ENCODE results near the gene ITPR1. TPM values are rescaled to one million over a fixed set of nuclear protein-coding genes. Genes with fewer than 3 reads are reported as not detected.
A peak's percentile ranks its signal among the peaks of the same experiment; 100 is the strongest.

The ITPR1 gene
- total RNA-seq, 2 experiments from 2014 or later, result 48.6 to 55.6 TPM

DNA sequence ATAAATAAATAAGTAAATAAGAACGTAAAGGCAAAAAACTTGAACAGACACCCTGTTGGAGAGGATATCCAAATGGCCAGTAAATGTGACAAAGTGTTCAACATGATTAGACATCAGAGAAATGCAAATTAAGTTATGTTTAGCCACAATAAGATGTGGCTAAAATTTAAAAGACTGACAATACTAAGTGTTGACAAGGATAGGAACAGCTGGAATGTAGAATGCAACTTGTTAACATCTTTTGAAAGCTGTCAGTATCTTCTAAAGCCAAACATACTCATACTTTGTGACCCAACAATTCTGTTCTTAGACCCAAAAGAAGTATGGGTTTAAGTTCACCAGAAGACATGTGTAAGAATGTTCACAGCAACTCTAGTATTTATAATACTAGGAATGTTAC lies 197.1 kb downstream of the ITPR1 start:
- ChIA-PET CTCF (interaction anchor here (0.6 to 1.1 kb wide), 2 partner anchors 396 to 410 kb away, joined by 3 read pairs; no protein-coding TSS in a partner anchor), POLR2A (no interaction called here)
- Mint-ChIP-seq H3K27ac (no peak overlapping the region), H3K36me3 (ENCODE audit: low read depth) (peaks cover 55% of the 10 kb centered on the region), H3K9me3 (ENCODE audit: low read depth) (peaks cover 6% of the 10 kb centered on the region), H3K4me1 (no peaks in the 10 kb centered on the region), H3K4me3 (no peak overlapping the region), H3K27me3 (no peaks in the 10 kb centered on the region)
- ATAC-seq, result no peak
- intact Hi-C loops (cut with DNase I, micrococcal nuclease), result no loop called here
- no peak for DNase-seq

DNA sequence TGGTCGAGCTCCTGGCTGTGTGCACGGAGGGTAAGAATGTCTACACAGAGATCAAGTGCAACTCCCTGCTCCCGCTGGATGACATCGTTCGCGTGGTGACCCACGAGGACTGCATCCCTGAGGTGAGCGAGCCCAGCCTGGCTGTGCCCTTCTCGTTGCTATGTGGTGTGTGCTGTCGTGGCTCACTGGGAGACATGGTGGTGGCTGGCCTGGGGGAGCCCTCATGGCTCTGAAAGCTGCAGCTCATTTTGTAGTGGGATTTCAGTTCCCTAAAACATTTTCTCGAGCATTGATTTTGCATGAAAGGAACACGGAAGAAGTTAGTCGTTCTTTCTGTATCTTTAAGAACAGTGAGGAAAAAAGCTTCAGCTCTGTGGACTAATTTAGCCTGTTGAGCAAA lies 200.5 kb downstream of the ITPR1 start:
- ChIA-PET POLR2A (interaction anchor here (0.6 to 0.7 kb wide), 4 partner anchors 277 to 387 kb away, joined by 3 to 12 read pairs (median 4); no protein-coding TSS in a partner anchor), CTCF (interaction anchor here (1.0 kb wide), 1 partner anchor 18 kb away, joined by 6 read pairs; no protein-coding TSS in a partner anchor)
- Mint-ChIP-seq H3K27ac (no peak overlapping the region), H3K4me3 (no peak overlapping the region), H3K4me1 (no peaks in the 10 kb centered on the region), H3K36me3 (ENCODE audit: low read depth) (peaks cover 26% of the 10 kb centered on the region), H3K27me3 (no peaks in the 10 kb centered on the region), H3K9me3 (ENCODE audit: low read depth) (peaks cover 4% of the 10 kb centered on the region)
- ATAC-seq (no peak), DNase-seq (no peak)
- intact Hi-C loops (cut with DNase I, micrococcal nuclease), result no loop called here

DNA sequence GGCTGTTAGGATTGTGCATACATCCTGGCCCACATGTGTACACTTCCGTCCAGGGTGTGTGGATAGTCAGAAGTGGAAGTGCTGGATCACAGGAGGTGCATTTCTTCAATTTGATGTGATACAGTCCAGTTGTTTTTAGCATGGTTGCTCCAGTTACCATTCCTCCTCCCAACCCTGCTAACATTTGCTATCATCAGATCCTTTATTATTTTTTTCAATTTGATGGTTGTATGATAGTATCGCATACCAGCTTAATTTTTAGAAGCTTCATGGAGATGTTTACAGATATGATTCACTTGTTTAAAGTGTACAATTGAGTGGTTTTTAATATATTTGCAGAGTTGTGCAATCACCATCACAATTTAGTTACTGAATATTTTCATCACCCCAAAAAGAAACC lies 202.7 kb downstream of the ITPR1 start:
- ChIA-PET POLR2A (no interaction called here), CTCF (interaction anchor here (1.2 kb wide), 1 partner anchor 16 kb away, joined by 6 read pairs; no protein-coding TSS in a partner anchor)
- Mint-ChIP-seq H3K4me1 (no peaks in the 10 kb centered on the region), H3K4me3 (no peak overlapping the region), H3K27me3 (no peaks in the 10 kb centered on the region), H3K27ac (no peak overlapping the region), H3K9me3 (ENCODE audit: low read depth) (no peaks in the 10 kb centered on the region), H3K36me3 (ENCODE audit: low read depth) (peaks cover 24% of the 10 kb centered on the region)
- ATAC-seq, result no peak
- DNase-seq, result no peak
- intact Hi-C loops (cut with DNase I, micrococcal nuclease), result no loop called here

DNA sequence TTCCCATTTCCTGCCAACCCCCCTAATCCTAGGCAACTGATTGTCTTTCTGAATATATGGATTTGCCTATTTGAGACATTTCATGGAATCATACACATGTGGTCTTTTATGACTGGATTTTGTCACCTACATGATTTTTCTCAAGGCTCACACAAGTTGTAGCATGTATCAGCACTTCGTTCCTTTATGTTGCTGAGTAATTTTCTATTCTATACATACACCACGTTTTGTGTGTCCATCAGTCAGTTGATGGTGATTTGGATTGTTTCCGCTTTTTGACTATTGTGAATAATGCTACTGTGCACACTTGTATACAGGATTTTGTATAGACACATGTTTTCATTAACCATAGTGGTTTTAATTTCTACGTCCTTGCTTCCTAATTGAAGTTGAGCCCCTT lies 203.1 kb downstream of the ITPR1 start:
- Mint-ChIP-seq H3K27ac (no peak overlapping the region), H3K9me3 (ENCODE audit: low read depth) (no peaks in the 10 kb centered on the region), H3K4me3 (no peak overlapping the region), H3K4me1 (no peaks in the 10 kb centered on the region), H3K27me3 (no peaks in the 10 kb centered on the region), H3K36me3 (ENCODE audit: low read depth) (peaks cover 21% of the 10 kb centered on the region)
- ATAC-seq (no peak), DNase-seq (no peak)
- POLR2A ChIA-PET, result no interaction called here
- CTCF ChIA-PET, result interaction anchor here (1.2 kb wide), 1 partner anchor 15 kb away, joined by 6 read pairs; no protein-coding TSS in a partner anchor
- intact Hi-C loops (cut with DNase I, micrococcal nuclease), result no loop called here

DNA sequence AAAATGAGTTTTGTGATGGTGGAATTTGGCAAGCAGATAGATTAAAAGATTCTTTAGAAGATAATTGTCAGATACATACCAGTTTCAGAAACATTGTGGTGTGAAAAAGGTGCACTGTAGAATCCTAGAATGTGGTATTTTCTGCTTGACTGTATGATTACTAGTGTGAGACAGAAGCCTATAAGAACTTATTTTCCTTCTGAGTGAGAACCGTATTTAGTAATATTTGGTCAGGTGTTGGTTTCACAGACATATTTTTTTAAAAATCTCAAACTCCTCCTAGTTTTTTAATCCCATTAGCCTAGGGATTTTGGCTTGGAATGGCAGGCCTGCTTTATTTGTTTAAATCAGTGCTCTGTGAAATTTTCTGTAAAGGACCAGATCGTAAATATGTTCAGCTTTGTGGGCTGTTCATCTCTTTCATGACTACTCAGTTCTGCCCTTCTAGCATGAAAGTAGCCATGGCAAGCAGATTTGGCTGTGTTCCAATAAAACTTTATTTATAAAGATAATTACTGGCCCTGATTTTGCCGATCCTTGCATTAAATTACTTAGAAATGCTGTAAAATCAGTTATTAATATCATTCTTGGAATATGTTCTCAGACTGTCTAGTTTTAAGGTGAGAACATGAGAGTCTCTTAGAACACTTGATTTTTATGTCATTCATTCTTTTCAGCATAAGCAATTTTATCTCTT lies 205.1 kb downstream of the ITPR1 start:
- POLR2A ChIA-PET, result no interaction called here
- no peak overlapping the region for H3K4me3 Mint-ChIP-seq
- intact Hi-C loops (cut with DNase I, micrococcal nuclease), result no loop called here
- ATAC-seq, result no peak
- peaks cover 18% of the 10 kb centered on the region for H3K36me3 Mint-ChIP-seq (ENCODE audit: low read depth)
- no peaks in the 10 kb centered on the region for H3K27me3 Mint-ChIP-seq
- H3K4me1 Mint-ChIP-seq, result peaks cover under 1% of the 10 kb centered on the region
- CTCF ChIA-PET, result no interaction called here
- no peak overlapping the region for H3K27ac Mint-ChIP-seq
- H3K9me3 Mint-ChIP-seq (ENCODE audit: low read depth), result no peaks in the 10 kb centered on the region
- DNase-seq, result no peak

DNA sequence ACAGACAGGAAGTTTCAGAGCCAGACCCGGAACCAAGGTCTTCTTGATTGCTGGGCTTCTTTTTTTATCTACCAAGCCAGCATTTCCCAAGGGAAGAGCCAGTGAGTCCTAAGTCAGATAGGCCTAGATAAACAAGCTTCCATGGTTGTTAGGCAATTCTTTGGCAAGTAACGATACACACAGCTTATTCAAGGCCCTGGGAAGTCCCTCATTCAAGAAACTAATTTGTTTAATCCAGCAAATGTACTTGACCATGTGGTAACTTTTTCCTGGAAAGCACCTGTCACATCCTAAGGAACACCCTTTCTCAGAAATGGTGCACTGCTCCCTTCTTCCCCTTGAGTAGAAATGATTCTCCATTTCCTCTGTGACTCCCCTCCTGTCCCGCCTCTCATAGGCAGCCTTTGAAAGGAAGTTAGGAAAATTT lies 209.9 kb downstream of the ITPR1 start:
- intact Hi-C loops (cut with DNase I, micrococcal nuclease), result no loop called here
- H3K27ac Mint-ChIP-seq, result peak overlapping the region; percentile 56

DNA sequence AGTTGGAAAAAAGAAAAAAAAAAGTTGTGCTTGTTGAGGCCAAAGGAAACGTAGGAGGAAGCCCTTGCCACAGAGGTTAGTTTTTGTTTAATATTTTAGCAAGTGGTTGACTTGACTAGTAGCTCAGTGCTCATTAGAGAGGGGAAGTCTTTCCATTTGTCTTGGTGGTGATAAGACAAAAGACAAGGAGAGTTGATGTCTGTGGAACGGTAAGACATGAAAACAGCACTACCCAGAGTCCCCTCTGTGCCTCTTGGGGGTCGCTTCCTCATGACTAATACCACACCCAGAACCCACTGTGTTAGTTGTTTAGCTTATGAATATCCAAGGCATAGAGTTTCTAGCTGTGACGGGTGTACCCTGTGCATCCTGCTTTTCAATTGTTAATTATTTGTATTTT lies 211.4 kb downstream of the ITPR1 start:
- no peak overlapping the region for H3K4me3 Mint-ChIP-seq
- no peak overlapping the region for H3K27ac Mint-ChIP-seq
- DNase-seq (no peak), ATAC-seq (no peak)
- H3K36me3 Mint-ChIP-seq (ENCODE audit: low read depth), result peaks cover 42% of the 10 kb centered on the region
- intact Hi-C loops (cut with DNase I, micrococcal nuclease), result no loop called here
- peaks cover 2% of the 10 kb centered on the region for H3K4me1 Mint-ChIP-seq
- H3K27me3 Mint-ChIP-seq, result no peaks in the 10 kb centered on the region
- ChIA-PET CTCF (interaction anchor here (0.6 to 0.9 kb wide), 3 partner anchors 30 to 209 kb away, joined by 3 read pairs; no protein-coding TSS in a partner anchor), POLR2A (no interaction called here)
- no peaks in the 10 kb centered on the region for H3K9me3 Mint-ChIP-seq (ENCODE audit: low read depth)

More for the DNA sequence above, 209.9 kb downstream of the ITPR1 start:
- no peaks in the 10 kb centered on the region for H3K27me3 Mint-ChIP-seq
- ATAC-seq (peak; percentile 44), DNase-seq (no peak)
- H3K4me3 Mint-ChIP-seq, result no peak overlapping the region
- POLR2A ChIA-PET, result no interaction called here
- H3K9me3 Mint-ChIP-seq (ENCODE audit: low read depth), result no peaks in the 10 kb centered on the region
- CTCF ChIA-PET, result interaction anchor here (0.9 kb wide), 1 partner anchor 9 kb away, joined by 4 read pairs; no protein-coding TSS in a partner anchor
- H3K4me1 Mint-ChIP-seq, result peaks cover 2% of the 10 kb centered on the region
- H3K36me3 Mint-ChIP-seq (ENCODE audit: low read depth), result peaks cover 42% of the 10 kb centered on the region

DNA sequence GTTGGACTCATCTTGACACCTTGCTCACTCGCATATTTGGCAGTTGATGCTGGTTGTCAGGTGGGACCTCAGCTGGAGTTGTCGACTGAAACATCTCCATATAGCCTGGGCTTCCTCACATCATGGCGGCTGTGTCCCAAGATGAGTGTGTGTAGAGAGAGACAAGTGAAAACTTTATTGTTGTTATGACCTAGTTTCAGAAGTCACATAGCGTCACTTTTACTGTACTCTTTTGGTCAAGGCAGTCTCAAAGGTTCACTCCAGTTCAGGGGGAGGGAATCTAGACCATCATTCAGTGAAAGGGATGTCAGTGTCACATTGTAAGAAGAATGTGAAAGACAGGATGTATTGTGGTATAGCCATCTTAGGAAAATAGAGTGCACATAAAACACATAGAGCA lies 214.2 kb downstream of the ITPR1 start:
- intact Hi-C loops (cut with DNase I, micrococcal nuclease), result no loop called here
- Mint-ChIP-seq H3K27ac (no peak overlapping the region), H3K27me3 (no peaks in the 10 kb centered on the region), H3K4me1 (peaks cover 2% of the 10 kb centered on the region), H3K9me3 (ENCODE audit: low read depth) (no peaks in the 10 kb centered on the region), H3K36me3 (ENCODE audit: low read depth) (peaks cover 40% of the 10 kb centered on the region), H3K4me3 (no peak overlapping the region)
- DNase-seq (peak; percentile 16), ATAC-seq (peak; percentile 34)
- POLR2A ChIA-PET, result no interaction called here
- CTCF ChIA-PET, result interaction anchor here (1.0 kb wide), 1 partner anchor 334 kb away, joined by 4 read pairs; no protein-coding TSS in a partner anchor

DNA sequence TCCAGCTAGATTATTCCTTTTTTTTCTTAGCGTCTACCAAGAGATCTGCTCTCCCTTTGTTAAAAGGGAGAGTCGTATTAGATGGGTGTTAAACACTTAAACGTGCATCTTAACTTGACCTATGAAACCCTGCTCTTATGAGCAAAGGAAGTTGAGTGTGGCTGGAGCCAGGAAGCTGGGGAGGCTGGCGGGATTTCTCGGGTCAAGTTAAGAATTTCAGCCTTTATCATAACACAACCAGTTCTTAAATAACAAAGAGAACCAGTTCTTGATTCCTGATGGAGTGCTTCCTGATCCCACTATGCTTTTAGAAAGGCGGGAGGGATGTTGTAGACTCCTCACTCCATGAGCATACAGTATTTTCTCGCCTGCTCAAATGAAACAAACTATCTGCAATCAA lies 215.1 kb downstream of the ITPR1 start:
- DNase-seq (no peak), ATAC-seq (no peak)
- ChIA-PET CTCF (interaction anchor here (0.9 to 1.2 kb wide), 2 partner anchors 272 to 350 kb away, joined by 3 read pairs; no protein-coding TSS in a partner anchor), POLR2A (no interaction called here)
- Mint-ChIP-seq H3K4me3 (no peak overlapping the region), H3K36me3 (ENCODE audit: low read depth) (peaks cover 45% of the 10 kb centered on the region), H3K9me3 (ENCODE audit: low read depth) (no peaks in the 10 kb centered on the region), H3K4me1 (peaks cover 2% of the 10 kb centered on the region), H3K27me3 (no peaks in the 10 kb centered on the region), H3K27ac (no peak overlapping the region)
- intact Hi-C loops (cut with DNase I, micrococcal nuclease), result no loop called here

DNA sequence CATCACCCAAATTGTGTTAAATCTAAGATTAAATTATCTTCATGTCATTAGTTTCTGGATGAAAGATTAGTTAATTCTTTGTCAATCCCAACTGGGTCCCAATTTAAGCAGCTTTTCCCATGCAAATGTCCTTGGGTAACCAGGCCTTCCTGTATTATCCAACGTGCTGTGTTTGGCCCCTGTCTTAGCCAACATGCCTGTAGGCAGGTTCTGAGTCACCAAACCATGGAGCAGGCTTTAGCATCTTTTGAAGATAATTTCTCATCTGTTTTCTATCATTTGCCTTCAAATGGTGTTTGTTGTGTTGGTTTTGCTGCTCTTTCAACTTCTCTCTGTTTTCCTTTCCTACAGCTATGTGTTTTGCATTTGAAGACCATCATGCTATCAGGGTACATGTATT lies 216.2 kb downstream of the ITPR1 start:
- H3K27me3 Mint-ChIP-seq, result no peaks in the 10 kb centered on the region
- no peaks in the 10 kb centered on the region for H3K9me3 Mint-ChIP-seq (ENCODE audit: low read depth)
- no peak for ATAC-seq
- intact Hi-C loops (cut with DNase I, micrococcal nuclease), result no loop called here
- no peak overlapping the region for H3K4me3 Mint-ChIP-seq
- no peak overlapping the region for H3K27ac Mint-ChIP-seq
- no peak for DNase-seq
- H3K36me3 Mint-ChIP-seq (ENCODE audit: low read depth), result peaks cover 38% of the 10 kb centered on the region
- POLR2A ChIA-PET, result no interaction called here
- H3K4me1 Mint-ChIP-seq, result no peaks in the 10 kb centered on the region
- CTCF ChIA-PET, result interaction anchor here (0.7 to 8.9 kb wide), 3 partner anchors 269 to 347 kb away, joined by 4 to 190 read pairs (median 91); partner anchors contain the start of gene BHLHE40

DNA sequence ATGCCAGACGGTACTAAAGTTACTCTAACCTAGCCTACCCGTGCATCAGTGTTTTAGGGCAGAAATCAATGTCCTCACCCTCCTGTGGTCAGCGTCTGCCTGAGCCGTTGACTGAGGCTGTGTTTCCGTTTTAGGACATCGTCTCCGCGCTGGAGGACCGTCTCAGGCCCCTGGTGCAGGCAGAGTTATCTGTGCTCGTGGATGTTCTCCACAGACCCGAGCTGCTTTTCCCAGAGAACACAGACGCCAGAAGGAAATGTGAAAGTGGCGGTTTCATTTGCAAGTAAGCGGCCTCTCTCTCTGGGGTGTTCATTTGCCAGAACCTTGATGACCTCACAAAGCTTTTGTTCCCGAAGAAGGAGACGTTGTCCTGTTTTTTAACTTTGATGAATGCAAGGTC lies 217.0 kb downstream of the ITPR1 start:
- Mint-ChIP-seq H3K27me3 (no peaks in the 10 kb centered on the region), H3K36me3 (ENCODE audit: low read depth) (peaks cover 41% of the 10 kb centered on the region), H3K4me3 (no peak overlapping the region), H3K4me1 (no peaks in the 10 kb centered on the region), H3K9me3 (ENCODE audit: low read depth) (no peaks in the 10 kb centered on the region), H3K27ac (no peak overlapping the region)
- ChIA-PET CTCF (interaction anchor here (1.4 to 8.9 kb wide), 4 partner anchors 10 to 346 kb away, joined by 4 to 190 read pairs (median 53); partner anchors contain the start of gene BHLHE40), POLR2A (no interaction called here)
- intact Hi-C loops (cut with DNase I, micrococcal nuclease), result loop anchor here in 1 of 2 experiments (10.0 kb wide), 1 partner anchor 475 kb away; the partner anchor contains the start of gene EDEM1
- ATAC-seq (no peak), DNase-seq (no peak)

DNA sequence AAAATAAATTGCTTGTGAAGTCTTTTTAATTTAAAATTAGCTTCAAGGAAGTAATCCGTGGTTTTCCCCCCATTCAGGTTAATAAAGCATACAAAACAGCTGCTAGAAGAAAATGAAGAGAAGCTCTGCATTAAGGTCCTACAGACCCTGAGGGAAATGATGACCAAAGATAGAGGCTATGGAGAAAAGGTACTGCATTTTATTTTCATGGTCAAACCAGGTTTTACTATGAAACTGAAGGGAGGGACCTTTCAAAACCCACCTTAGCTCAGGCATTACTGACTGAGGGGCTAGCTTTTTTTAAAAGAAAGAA lies 218.5 kb downstream of the ITPR1 start:
- ATAC-seq (no peak), DNase-seq (no peak)
- Mint-ChIP-seq H3K27ac (no peak overlapping the region), H3K27me3 (no peaks in the 10 kb centered on the region), H3K4me1 (no peaks in the 10 kb centered on the region), H3K36me3 (ENCODE audit: low read depth) (peaks cover 33% of the 10 kb centered on the region), H3K4me3 (no peak overlapping the region), H3K9me3 (ENCODE audit: low read depth) (no peaks in the 10 kb centered on the region)
- POLR2A ChIA-PET, result interaction anchor here (0.6 to 1.5 kb wide), 4 partner anchors 17 to 346 kb away, joined by 3 to 4 read pairs (median 3); partner anchors contain the start of gene BHLHE40
- CTCF ChIA-PET, result interaction anchor here (0.6 to 8.9 kb wide), 85 partner anchors 9 to 587 kb away, joined by 3 to 190 read pairs (median 5); partner anchors contain the start of gene BHLHE40
- intact Hi-C loops (cut with DNase I, micrococcal nuclease), result loop anchor here (1.0 to 10.0 kb wide), 5 partner anchors 265 to 473 kb away; partner anchors contain the start of gene EDEM1 (in 1 of the 2)

Data from activated CD4-positive, alpha-beta T cell treated with anti-CD3 and anti-CD28 coated beads for 36 hours (primary cell).